Activated CD4-positive, alpha-beta T cell treated with anti-CD3 and anti-CD28 coated beads, Interleukin-2, amount 50 U/mL, for 16 hours (primary cell): ENCODE data around the gene TMEM184A.

ENCODE experiments used
- DNase-seq: peaks from one replicate; pipeline ENCODE4 v3.0.0-alpha.2; 2020

TMEM184A gene

GRCh38 chr7:1550005-1550845 is 5.8 kb downstream of the TMEM184A start:
- DNase-seq, result no peak

- DNase-seq, result no peak
These were observed 6.5 kb downstream of the TMEM184A start for GRCh38 chr7:1549357-1550004.

GRCh38 chr7:1548944-1549343 is 7.1 kb downstream of the TMEM184A start:
- DNase-seq, result no peak

GRCh38 chr7:1548438-1548831 is 7.6 kb downstream of the TMEM184A start:
- no peak for DNase-seq

- DNase-seq, result no peak
These were observed 8.1 kb downstream of the TMEM184A start for GRCh38 chr7:1547777-1548437.

- DNase-seq, result no peak
These were observed 8.9 kb downstream of the TMEM184A start for GRCh38 chr7:1546909-1547776.

GRCh38 chr7:1546274-1546908 is 9.6 kb downstream of the TMEM184A start:
- DNase-seq, result no peak

- no peak for DNase-seq
These were observed 10.4 kb downstream of the TMEM184A start for GRCh38 chr7:1545417-1546246.

- no peak for DNase-seq
These were observed 11.0 kb downstream of the TMEM184A start for GRCh38 chr7:1544896-1545416.

- no peak for DNase-seq
These were observed 11.7 kb downstream of the TMEM184A start for GRCh38 chr7:1544178-1544895.

- DNase-seq, result no peak
These were observed 12.2 kb downstream of the TMEM184A start for GRCh38 chr7:1543826-1544177.

- no peak for DNase-seq
These were observed 12.9 kb downstream of the TMEM184A start for GRCh38 chr7:1542841-1543747.

GRCh38 chr7:1542329-1542728 is 13.7 kb downstream of the TMEM184A start:
- no peak for DNase-seq

GRCh38 chr7:1541431-1542162 is 14.4 kb downstream of the TMEM184A start:
- DNase-seq, result no peak

GRCh38 chr7:1540776-1541271 is 15.2 kb downstream of the TMEM184A start:
- DNase-seq, result no peak

- DNase-seq, result no peak
These were observed 15.9 kb downstream of the TMEM184A start for GRCh38 chr7:1539882-1540775.

GRCh38 chr7:1539181-1539881 is 16.7 kb downstream of the TMEM184A start:
- no peak for DNase-seq
